HG03354 (cell line): ENCODE measurements around the gene BNIP3.
"Not testable (repeated sequence)": the region's sequence is repeated elsewhere in the genome, so short reads cannot be mapped to it uniquely, and the experiment has no call there.

ENCODE experiments used
- ATAC-seq: cut with Tn5 transposase; IDR thresholded peaks from one replicate; pipeline ENCODE4 v1.9.1; 2021; ENCODE audit warnings: mild to moderate bottlenecking; ENCODE audit not compliant: unreplicated experiment, poor library complexity, severe bottlenecking

The BNIP3 gene

DNA sequence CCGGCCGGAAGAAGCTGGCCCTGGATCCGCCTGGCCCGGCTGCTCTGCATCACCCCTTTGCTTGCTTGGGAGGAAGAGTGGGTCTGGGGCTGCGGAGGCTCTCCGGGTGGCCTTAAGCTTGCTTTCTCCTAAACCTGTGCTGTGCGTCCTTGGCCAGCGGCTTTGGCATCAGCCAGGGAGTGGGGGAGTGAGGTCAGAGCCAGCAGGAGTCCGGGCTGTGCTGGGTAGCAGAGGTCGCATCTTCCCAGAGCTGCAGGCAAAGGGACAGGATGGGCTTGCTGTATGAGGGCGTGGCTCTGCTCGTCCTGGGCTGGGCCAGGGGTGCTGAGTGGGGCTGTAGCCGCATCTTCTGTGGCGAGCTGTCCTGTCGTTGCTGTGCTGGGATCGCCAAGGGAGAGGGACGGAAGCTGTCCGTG, 21.1 kb downstream of the BNIP3 start:
- ATAC-seq = no peak

- no peak for ATAC-seq
These were observed 21.9 kb downstream of the BNIP3 start for GRCh38 chr10:131959841-131960240.

- ATAC-seq = no peak
These were observed 26.0 kb downstream of the BNIP3 start for GRCh38 chr10:131955591-131956340.

GRCh38 chr10:131954356-131954965, 27.3 kb downstream of the BNIP3 start:
- no peak for ATAC-seq

DNA sequence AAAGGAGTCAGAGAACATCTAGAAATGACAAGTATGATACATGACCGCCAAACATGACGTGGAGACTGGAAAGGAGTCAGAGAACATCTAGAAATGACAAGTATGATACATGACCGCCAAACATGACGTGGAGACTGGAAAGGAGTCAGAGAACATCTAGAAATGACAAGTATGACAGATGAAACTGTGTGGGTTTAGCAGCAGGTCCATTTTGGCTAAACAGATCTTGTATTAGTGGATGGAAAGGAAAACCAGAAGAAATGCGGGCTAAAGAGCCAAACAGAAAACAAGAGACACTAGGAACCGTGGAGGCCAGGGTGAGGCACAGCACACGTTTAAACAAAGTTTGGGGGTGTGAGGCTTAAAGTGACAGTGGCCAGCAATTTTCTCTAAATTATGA, 31.8 kb downstream of the BNIP3 start:
- ATAC-seq = not testable (repeated sequence)

DNA sequence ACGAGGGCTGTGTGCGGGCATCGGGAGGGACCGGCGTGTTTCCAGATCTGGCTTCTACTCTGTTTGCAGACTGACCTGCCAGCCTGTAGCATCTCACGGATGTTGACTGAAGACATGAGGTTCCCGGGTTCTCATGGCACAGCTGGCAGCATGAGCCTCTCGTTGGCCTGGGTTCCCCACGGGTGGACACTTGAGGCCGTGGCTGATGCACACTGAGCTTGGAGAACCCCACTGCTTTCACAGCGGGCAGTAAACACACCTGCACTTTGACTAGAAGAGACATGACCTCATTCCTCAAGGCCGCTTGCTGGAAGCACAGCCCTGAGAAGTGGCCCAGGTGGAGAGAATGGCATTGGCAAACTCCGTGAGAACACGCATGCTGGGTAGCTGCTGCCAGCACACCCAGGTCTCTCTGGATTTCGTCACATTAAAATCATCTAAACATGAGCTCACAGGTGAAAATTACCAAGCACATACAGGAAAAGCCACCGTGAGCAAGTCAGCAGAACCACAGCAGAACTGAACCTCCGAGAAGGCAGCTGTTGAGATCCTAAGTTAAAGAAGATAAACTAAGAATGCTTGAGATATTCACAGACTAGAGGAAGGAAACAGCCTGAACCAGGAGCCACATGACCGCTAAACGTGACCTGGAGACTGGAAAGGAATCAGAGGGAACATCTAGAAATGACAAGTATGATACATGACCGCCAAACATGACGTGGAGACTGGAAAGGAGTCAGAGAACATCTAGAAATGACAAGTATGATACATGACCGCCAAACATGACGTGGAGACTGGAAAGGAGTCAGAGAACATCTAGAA, 32.5 kb downstream of the BNIP3 start:
- ATAC-seq = no peak

GRCh38 chr10:131948501-131948900, 33.2 kb downstream of the BNIP3 start:
- no peak for ATAC-seq

DNA sequence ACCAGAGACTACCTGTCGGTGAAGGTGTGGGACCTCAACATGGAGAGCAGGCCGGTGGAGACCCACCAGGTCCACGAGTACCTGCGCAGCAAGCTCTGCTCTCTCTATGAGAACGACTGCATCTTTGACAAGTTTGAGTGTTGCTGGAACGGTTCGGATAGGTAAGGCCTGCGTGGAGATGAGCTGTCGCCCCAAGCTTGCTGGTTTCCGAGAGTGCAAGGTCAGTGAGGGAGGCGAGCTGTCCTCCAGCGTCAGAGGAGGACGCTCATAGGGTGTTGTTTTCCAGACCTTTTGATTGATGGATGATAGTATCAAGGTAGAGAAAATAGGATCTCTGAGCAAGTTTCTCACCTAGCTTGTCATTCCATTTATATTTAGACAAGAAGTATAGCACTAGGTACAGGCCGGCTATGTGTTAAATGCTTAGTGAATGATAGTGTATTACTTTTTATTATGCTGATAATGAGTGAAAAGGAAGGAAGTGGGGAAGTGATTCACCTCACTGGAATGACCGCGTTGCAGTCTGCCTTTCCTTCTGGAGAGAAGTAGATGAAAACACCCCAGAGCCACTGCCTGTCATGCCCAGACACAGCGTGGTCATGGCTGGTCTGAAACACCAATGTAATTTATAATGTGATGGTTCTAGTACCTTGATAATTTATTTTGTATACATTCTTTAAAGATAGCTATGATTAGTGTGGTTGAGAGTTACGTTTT, 33.9 kb downstream of the BNIP3 start:
- no peak for ATAC-seq

- no peak for ATAC-seq
These were observed 34.8 kb downstream of the BNIP3 start for GRCh38 chr10:131946880-131947279.

- ATAC-seq = no peak
These were observed 35.4 kb downstream of the BNIP3 start for GRCh38 chr10:131946321-131946751.

GRCh38 chr10:131944976-131945695, 36.6 kb downstream of the BNIP3 start:
- ATAC-seq = no peak

- no peak for ATAC-seq
These were observed 37.3 kb downstream of the BNIP3 start for GRCh38 chr10:131944412-131944811.

DNA sequence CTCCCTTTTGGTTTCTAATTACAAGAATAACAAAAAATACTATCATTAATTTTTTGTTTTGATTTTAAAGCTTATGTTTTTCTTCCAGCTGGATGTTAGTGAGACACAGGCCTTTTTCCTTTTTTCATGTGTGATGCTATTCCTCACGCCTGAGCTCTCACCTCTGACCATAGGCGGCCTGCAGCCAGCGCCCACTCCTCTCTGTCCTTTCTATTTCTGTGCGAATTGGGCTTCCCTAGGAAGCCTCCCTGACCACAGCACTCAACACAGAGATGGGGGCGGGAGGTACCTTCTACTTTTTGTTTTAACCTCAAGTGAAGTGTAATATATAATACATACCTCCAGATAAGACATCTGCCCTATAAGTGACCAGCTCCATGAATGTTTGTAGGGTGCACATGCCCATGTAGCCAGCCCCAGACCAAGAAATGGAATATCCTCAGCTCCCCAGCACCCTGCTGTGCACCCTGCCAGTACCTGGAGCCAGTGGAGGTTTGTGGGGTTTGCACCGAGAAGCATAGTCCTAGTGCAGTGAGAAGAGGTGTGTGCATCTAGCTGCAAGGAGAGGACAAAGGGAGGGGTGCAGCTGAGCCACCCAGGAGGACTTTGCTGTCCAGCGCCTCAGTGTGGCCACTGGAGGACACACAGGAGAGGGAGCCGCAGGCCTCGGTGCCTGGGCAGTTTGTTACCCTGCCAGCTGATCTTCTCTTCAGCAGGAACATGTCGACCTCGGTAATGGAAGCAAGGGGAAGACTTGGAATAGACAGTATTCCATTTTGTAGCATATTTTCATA, 38.5 kb downstream of the BNIP3 start:
- ATAC-seq = no peak

- ATAC-seq = no peak
These were observed 39.3 kb downstream of the BNIP3 start for GRCh38 chr10:131942455-131942854.

DNA sequence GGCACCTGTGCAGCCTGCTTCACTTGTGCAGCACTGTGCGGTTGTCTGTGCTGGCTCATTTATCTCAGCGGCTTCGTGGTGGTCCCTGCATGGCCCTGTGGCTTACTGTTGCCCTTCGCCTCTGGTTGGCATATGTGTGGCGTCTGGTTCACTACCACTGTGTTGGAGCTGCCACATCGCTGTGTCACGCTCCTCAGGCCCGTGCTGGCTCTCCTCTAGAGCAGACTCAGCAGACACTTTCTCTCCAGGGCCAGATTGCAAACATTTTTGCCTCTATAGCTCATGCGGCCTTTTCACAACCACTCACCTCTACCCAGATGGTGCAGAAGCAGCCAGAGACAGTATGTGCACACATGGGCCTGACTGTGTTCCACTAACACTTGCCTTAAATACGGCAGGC, 43.0 kb downstream of the BNIP3 start:
- ATAC-seq = no peak

DNA sequence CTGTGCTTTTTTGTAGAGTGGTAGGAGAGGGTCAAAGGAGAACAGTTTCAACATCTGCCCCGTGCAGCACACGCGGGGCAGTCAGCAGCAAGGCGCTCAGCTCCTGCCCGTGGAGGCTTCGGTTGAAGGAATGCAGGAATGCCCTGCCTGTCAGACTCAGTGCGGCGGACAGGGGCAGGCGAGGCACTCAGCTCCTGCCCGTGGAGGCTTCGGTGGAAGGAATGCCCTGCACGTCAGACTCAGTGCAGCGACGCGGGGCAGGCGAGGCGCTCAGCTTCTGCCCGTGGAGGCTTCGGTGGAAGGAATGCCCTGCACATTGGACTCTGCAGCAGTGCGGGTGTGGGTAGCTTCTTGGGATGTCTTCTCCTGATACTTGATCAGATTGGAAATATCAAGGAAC, 43.9 kb downstream of the BNIP3 start:
- ATAC-seq = no peak

DNA sequence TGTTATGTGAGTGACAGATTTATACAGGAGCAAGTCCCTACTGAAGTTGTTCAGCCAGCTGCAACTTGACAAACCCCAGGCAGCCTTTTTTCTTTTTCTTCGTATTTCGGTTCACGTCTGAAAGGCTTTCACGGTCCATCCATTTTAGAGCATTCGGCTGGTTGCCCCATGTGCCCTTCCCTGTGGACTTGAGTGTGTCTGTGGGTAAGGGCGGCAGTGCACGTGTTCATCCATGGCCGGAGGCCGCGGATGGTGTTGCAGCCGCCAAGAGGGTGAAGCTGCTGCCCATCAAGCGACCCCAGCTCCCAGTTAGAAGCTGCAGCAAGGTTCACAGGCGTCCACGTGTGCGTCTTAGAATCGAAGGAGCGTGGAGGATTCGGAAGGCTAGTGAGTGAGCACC, 45.0 kb downstream of the BNIP3 start:
- ATAC-seq = no peak

- ATAC-seq = no peak
These were observed 45.4 kb downstream of the BNIP3 start for GRCh38 chr10:131936294-131936693.

DNA sequence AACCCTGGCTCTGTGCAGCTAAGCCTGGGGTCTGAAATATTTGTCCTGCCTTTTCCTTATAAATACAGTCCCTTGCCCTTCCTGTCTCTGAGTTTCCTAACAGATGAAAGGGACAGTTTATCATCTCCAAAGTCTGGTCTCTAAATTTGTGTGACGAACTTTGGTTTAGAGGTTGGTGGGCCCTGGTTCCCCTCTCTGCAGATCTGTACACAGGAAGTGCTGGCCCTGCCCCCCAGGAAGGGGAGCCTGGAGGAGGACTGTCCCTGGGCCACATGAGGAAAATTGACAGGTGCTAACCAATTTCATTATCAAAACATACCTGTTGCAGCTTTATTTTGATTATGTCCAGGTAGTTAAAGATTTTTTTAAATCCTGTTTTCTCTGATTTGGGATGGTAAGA, 46.5 kb downstream of the BNIP3 start:
- no peak for ATAC-seq
